ENCODE measurements around the gene ACBD4. TPM values are rescaled to one million over a fixed set of nuclear protein-coding genes. Genes with fewer than 3 reads are reported as not detected.

Gene ACBD4
- total and polyA plus RNA-seq, 2 of the 4 experiments (the other 2 are of a cell fraction): 2.3 to 5.7 TPM

DNA sequence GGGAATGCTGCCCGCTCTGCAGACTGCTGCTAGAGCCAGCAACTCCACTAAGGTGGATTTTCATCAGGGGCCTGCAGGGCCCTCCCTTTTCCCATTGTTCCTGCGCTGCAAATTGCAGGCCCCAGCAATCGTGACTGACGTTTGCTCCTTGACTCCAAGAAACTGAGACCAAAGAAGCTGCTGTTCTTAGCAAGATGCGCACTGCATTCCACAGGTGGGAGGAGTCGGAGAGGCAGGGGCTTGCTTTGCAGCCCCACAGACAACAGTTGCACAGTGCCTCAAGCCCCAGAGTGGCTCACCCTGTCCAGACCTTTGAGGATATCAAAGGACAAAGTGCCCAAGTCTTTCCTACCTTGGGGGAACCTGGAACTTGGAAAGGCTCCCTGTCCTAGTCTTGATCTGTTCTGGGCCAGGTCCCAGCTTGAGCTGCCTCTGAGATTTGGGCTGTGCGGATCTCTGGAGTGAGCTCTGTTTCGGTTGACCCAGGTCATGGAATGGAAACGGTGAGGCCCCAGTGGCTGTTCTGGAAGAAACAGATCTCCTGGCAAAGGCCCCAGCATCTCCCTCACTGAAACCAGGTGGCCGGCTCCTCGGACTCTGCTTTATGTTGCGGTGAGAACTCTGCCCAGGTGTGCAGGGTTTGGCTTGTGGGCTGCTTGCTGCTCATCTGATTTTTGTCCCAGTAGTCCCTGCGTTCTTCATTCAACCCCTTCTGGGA, 28.0 kb upstream of the ACBD4 start:
- WGBS, 2 experiments (ENCODE audit: extremely low coverage in 2 of 2, insufficient read length in 1 of 2): 86% methylated on average over 6 of the region's 13 CpGs; no CpG with 5 or more reads in 1 of the 2 experiments
- Histone ChIP-seq H2BK5ac (ENCODE audit: low read depth, low read length, poor library complexity, severe bottlenecking) (no peak overlapping the region), H3K9ac (ENCODE audit: low read depth, low read length) (no peak overlapping the region), H2AFZ (replicated peaks; ENCODE audit: low read length, poor library complexity) (no peak overlapping the region), H3K27me3 (ENCODE audit: control insufficient read depth, insufficient read depth, low read length) (no peaks in the 10 kb centered on the region), H3K56ac (ENCODE audit: extremely low read depth, insufficient read depth, low read length) (no peak overlapping the region), H2BK20ac (ENCODE audit: low read depth, low read length) (no peak overlapping the region), H3K23ac (ENCODE audit: low read depth, low read length) (no peak overlapping the region), H4K91ac (ENCODE audit: insufficient read depth, low read depth, low read length) (no peak overlapping the region), H3K4me3 (ENCODE audit: insufficient read depth, low read depth, low read length) (no peak overlapping the region), H4K20me1 (ENCODE audit: insufficient read depth, low read length) (peaks cover 13% of the 10 kb centered on the region), H3K9me3 (ENCODE audit: control insufficient read depth, insufficient read depth, low read length) (no peaks in the 10 kb centered on the region), H3K79me1 (ENCODE audit: low read depth in 1 of 2, low read length in 2 of 2) (peaks cover 4 to 35% of the 10 kb centered on the region in 2 experiments; a peak in 2 of 4 replicates), H2AK9ac (replicated peaks; ENCODE audit: low read depth, low read length, poor library complexity) (peak overlapping the region; percentile 44), H3K18ac (ENCODE audit: low read depth, low read length) (no peak overlapping the region), H3K36me3 (ENCODE audit: control insufficient read depth, insufficient read depth, low read length) (peaks cover 75% of the 10 kb centered on the region), H4K8ac (ENCODE audit: low read depth in 2 of 2, low read length in 2 of 2) (no peak overlapping the region), H2AK5ac (ENCODE audit: low read depth, low read length) (no peak overlapping the region), H3K14ac (replicated peaks; ENCODE audit: low read depth, low read length) (no peak overlapping the region), H3K4me1 (ENCODE audit: control insufficient read depth, insufficient read depth, low read length) (no peaks in the 10 kb centered on the region), H3K9me1 (ENCODE audit: insufficient read depth, low read length) (no peaks in the 10 kb centered on the region), H2BK120ac (ENCODE audit: low read depth, low read length) (no peak overlapping the region), H3K27ac (ENCODE audit: insufficient read depth, low read length) (no peak overlapping the region), H2BK15ac (ENCODE audit: low read depth, low read length) (no peak overlapping the region), H4K5ac (ENCODE audit: low read depth, low read length) (no peak overlapping the region), H3K4ac (ENCODE audit: low read depth, low read length) (no peak overlapping the region), H3K4me2 (ENCODE audit: low read depth, low read length) (no peak overlapping the region)
- in situ Hi-C loops (cut with MboI; ENCODE audit: low sequenced_read_pairs) (no loop called here), intact Hi-C loops (cut with micrococcal nuclease) (no loop called here), dilution Hi-C loops (cut with HindIII; ENCODE audit: low sequenced_read_pairs, unreplicated experiment) (no loop called here)
- POLR2A ChIA-PET (ENCODE audit: unreplicated experiment): no interaction called here
- TF ChIP-seq, protein P1, sequence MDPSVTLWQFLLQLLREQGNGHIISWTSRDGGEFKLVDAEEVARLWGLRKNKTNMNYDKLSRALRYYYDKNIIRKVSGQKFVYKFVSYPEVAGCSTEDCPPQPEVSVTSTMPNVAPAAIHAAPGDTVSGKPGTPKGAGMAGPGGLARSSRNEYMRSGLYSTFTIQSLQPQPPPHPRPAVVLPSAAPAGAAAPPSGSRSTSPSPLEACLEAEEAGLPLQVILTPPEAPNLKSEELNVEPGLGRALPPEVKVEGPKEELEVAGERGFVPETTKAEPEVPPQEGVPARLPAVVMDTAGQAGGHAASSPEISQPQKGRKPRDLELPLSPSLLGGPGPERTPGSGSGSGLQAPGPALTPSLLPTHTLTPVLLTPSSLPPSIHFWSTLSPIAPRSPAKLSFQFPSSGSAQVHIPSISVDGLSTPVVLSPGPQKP (IDR thresholded peaks at IDR 0.05; ENCODE audit: borderline replicate concordance, low read depth, low read length): no peak
- TF ChIP-seq RAD21 (IDR thresholded peaks at IDR 0.05; ENCODE audit: low read length): no peak
- TF ChIP-seq MXI1 (IDR thresholded peaks at IDR 0.05; ENCODE audit: borderline replicate concordance, low read depth, low read length): no peak
- no peak for TF ChIP-seq MAFK (IDR thresholded peaks at IDR 0.05; ENCODE audit: low read depth, low read length)
- no peak for TF ChIP-seq NFE2L2 (IDR thresholded peaks at IDR 0.05; ENCODE audit: low read depth, low read length)
- TF ChIP-seq CHD1 (IDR thresholded peaks at IDR 0.05; ENCODE audit: low read depth, low read length): no peak
- TF ChIP-seq, protein P2, sequence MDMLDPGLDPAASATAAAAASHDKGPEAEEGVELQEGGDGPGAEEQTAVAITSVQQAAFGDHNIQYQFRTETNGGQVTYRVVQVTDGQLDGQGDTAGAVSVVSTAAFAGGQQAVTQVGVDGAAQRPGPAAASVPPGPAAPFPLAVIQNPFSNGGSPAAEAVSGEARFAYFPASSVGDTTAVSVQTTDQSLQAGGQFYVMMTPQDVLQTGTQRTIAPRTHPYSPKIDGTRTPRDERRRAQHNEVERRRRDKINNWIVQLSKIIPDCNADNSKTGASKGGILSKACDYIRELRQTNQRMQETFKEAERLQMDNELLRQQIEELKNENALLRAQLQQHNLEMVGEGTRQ (IDR thresholded peaks at IDR 0.05; ENCODE audit: low read depth, low read length): no peak
- TF ChIP-seq, protein P3, sequence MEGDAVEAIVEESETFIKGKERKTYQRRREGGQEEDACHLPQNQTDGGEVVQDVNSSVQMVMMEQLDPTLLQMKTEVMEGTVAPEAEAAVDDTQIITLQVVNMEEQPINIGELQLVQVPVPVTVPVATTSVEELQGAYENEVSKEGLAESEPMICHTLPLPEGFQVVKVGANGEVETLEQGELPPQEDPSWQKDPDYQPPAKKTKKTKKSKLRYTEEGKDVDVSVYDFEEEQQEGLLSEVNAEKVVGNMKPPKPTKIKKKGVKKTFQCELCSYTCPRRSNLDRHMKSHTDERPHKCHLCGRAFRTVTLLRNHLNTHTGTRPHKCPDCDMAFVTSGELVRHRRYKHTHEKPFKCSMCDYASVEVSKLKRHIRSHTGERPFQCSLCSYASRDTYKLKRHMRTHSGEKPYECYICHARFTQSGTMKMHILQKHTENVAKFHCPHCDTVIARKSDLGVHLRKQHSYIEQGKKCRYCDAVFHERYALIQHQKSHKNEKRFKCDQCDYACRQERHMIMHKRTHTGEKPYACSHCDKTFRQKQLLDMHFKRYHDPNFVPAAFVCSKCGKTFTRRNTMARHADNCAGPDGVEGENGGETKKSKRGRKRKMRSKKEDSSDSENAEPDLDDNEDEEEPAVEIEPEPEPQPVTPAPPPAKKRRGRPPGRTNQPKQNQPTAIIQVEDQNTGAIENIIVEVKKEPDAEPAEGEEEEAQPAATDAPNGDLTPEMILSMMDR (conservative IDR thresholded peaks at IDR 0.05; ENCODE audit: low read depth, low read length): no peak
- TF ChIP-seq FOS (IDR thresholded peaks at IDR 0.05; ENCODE audit: low read depth, low read length): no peak
- no peak for TF ChIP-seq RCOR1 (IDR thresholded peaks at IDR 0.05; ENCODE audit: insufficient replicate concordance, low read length)
- TF ChIP-seq POLR2A (IDR thresholded peaks at IDR 0.05; ENCODE audit: low read depth, low read length): no peak
- TF ChIP-seq MAZ (IDR thresholded peaks at IDR 0.05; ENCODE audit: borderline replicate concordance, low read depth, low read length): no peak
- no peak for TF ChIP-seq BHLHE40 (IDR thresholded peaks at IDR 0.05; ENCODE audit: low read depth, low read length)
- TF ChIP-seq CEBPB (IDR thresholded peaks at IDR 0.05; ENCODE audit: low read depth, low read length): no peak
- no peak for TF ChIP-seq SMC3 (IDR thresholded peaks at IDR 0.05; ENCODE audit: low read depth, low read length)
- TF ChIP-seq RFX5 (IDR thresholded peaks at IDR 0.05; ENCODE audit: low read depth, low read length): no peak
- CTCF ChIA-PET: no interaction called here
- no TSS peak for BruUV-seq (replicated peaks)
- DNase-seq (no peak), ATAC-seq (ENCODE audit: low read depth) (no peak)

Data from IMR-90 (cell line).